ENCODE results near the gene MED13L. TPM values are rescaled to one million over a fixed set of nuclear protein-coding genes. Genes with fewer than 3 reads are reported as not detected.
A peak's percentile ranks its signal among the peaks of the same experiment; 100 is the strongest.

MED13L gene
- total and polyA plus RNA-seq, 2 of the 8 experiments (the other 6 are each of a cell fraction or from before 2014, with no cell fraction given), result 15.9 to 51.7 TPM

GRCh38 chr12:116162071-116162470 lies 115.4 kb downstream of the MED13L start:
- Histone ChIP-seq H3K14ac (ENCODE audit: insufficient read length) (no peak overlapping the region), H3K27me3 (replicated peaks in 1 of 4; ENCODE audit: control insufficient read depth in 3 of 4, extremely low read depth in 1 of 4, insufficient read depth in 3 of 4, low read length in 3 of 4) (no peaks in the 10 kb centered on the region), H2BK20ac (ENCODE audit: low read length) (no peak overlapping the region), H3K4me2 (ENCODE audit: insufficient read depth in 1 of 2, low read depth in 2 of 2, low read length in 2 of 2) (peak overlapping the region; percentile 35 to 44; a peak in 3 of 4 replicates), H3K4ac (replicated peaks; ENCODE audit: insufficient read length, low read depth, low read length) (no peak overlapping the region), H4K5ac (ENCODE audit: insufficient read length, low read depth, low read length) (peak overlapping the region; percentile 75), H3K9me3 (ENCODE audit: insufficient read depth in 2 of 2, low read depth in 1 of 2, low read length in 1 of 2) (no peaks in the 10 kb centered on the region), H2AFZ (ENCODE audit: low read length) (no peak overlapping the region), H3K79me2 (ENCODE audit: control insufficient read depth in 1 of 2, insufficient read depth in 2 of 2, low read length in 2 of 2) (peaks cover 17 to 90% of the 10 kb centered on the region in 2 experiments; a peak in 3 of 4 replicates), H3K27ac (ENCODE audit: low read depth, low read length) (no peak overlapping the region), H2BK5ac (ENCODE audit: low read depth, low read length) (no peak overlapping the region), H2BK120ac (replicated peaks; ENCODE audit: low read depth, low read length) (no peak overlapping the region), H3K56ac (replicated peaks; ENCODE audit: insufficient read length, low read depth, low read length) (no peak overlapping the region), H2BK12ac (ENCODE audit: low read depth, low read length) (no peak overlapping the region), H3K23ac (ENCODE audit: insufficient read length) (no peak overlapping the region), H3K79me1 (ENCODE audit: low read depth, low read length) (no peaks in the 10 kb centered on the region; the same call in 1 of the 2 replicates), H3K9ac (replicated peaks in 1 of 4; ENCODE audit: extremely low read depth in 1 of 4, low read depth in 3 of 4, low read length in 3 of 4) (no peak overlapping the region), H3K36me3 (ENCODE audit: control insufficient read depth in 2 of 4, insufficient read depth in 4 of 4, low read length in 3 of 4) (no peaks in the 10 kb centered on the region), H3K4me1 (replicated peaks in 1 of 4; ENCODE audit: control insufficient read depth in 3 of 4, insufficient read depth in 4 of 4, low read length in 3 of 4) (peaks cover 0 to 17% (median 3%) of the 10 kb centered on the region in 4 experiments; a peak in 4 of 7 replicates), H4K91ac (replicated peaks; ENCODE audit: insufficient read length, low read length) (no peak overlapping the region), H4K20me1 (replicated peaks in 1 of 2; ENCODE audit: control insufficient read depth in 1 of 2, insufficient read depth in 2 of 2, low read length in 2 of 2) (peaks cover 0 to 3% of the 10 kb centered on the region in 2 experiments), H2AK5ac (ENCODE audit: low read depth, low read length) (no peak overlapping the region), H3K23me2 (ENCODE audit: low read depth, low read length) (no peaks in the 10 kb centered on the region), H4K8ac (ENCODE audit: extremely low read depth, insufficient read depth, low read length) (no peak overlapping the region), H2BK15ac (ENCODE audit: low read length) (no peak overlapping the region), H3K4me3 (ENCODE audit: extremely low read depth in 1 of 4, insufficient read depth in 2 of 4, low read depth in 3 of 4, low read length in 4 of 4) (peak overlapping the region in 1 of 4 experiments; percentile 34; a peak in 1 of 8 replicates), H3K18ac (ENCODE audit: extremely low read depth, low read length) (no peak overlapping the region; the same call in 1 of the 2 replicates)
- FAIRE-seq (no peak), DNase-seq (ENCODE audit: low read depth in 1 of 2, low spot score in 2 of 2) (no peak)
- POLR2A ChIA-PET (ENCODE audit: partially characterized antibody), result interaction anchor here (1.2 to 1.7 kb wide), 3 partner anchors 9 to 20 kb away, joined by 3 read pairs; no protein-coding TSS in a partner anchor
- WGBS, 2 experiments (ENCODE audit: extremely low coverage in 1 of 2, insufficient coverage in 1 of 2, insufficient read length in 1 of 2, insufficient replicate concordance in 2 of 2, low coverage in 1 of 2, low lambda C conversion rate in 2 of 2, missing lambda C conversion rate in 1 of 2), result 68% methylated on average over 3 of the region's 3 CpGs; no CpG with 5 or more reads in 1 of the 2 experiments
- TF ChIP-seq ASH2L (IDR thresholded peaks at IDR 0.05; ENCODE audit: low read length) (no peak), NANOG (IDR thresholded peaks at IDR 0.05; ENCODE audit: insufficient read depth, low read depth, low read length, poor library complexity, severe bottlenecking) (no peak), CHD2 (IDR thresholded peaks at IDR 0.05; ENCODE audit: low read length) (no peak), PHF8 (conservative IDR thresholded peaks at IDR 0.05; ENCODE audit: low read depth, low read length) (no peak), CHD1 (IDR thresholded peaks at IDR 0.05; ENCODE audit: low read depth, low read length) (no peak), MAX (IDR thresholded peaks at IDR 0.05) (no peak), POLR2A (IDR thresholded peaks at IDR 0.05; ENCODE audit: control extremely low read depth in 1 of 2, low read depth in 2 of 2, low read length in 2 of 2) (no peak), SP2 (IDR thresholded peaks at IDR 0.05; ENCODE audit: low read length) (no peak), BACH1 (IDR thresholded peaks at IDR 0.05; ENCODE audit: low read length) (no peak), CREB1 (IDR thresholded peaks at IDR 0.05) (no peak), FOSL1 (IDR thresholded peaks at IDR 0.05; ENCODE audit: insufficient read depth, low read depth, low read length) (no peak), TAF7 (optimal IDR thresholded peaks at IDR 0.05; ENCODE audit: borderline replicate concordance, low read depth, low read length) (no peak), SRF (IDR thresholded peaks at IDR 0.05; ENCODE audit: low read depth, low read length) (no peak), SP4 (IDR thresholded peaks at IDR 0.05; ENCODE audit: low read length) (no peak)
- CTCF ChIA-PET (ENCODE audit: partially characterized antibody), result interaction anchor here (0.6 to 1.7 kb wide), 2 partner anchors 9 to 377 kb away, joined by 3 to 5 read pairs; no protein-coding TSS in a partner anchor
